Neuronal stem cell (in vitro differentiated cells): ENCODE measurements around the gene GTF3C1.

ENCODE experiments used
- DNase-seq: peaks from one replicate; pipeline ENCODE4 v3.0.0-alpha.2; 2013; ENCODE audit warnings: low spot score
- H2AFZ ChIP-seq: one replicate; pipeline ENCODE4 v1.6.1; 2013; ENCODE audit warnings: mild to moderate bottlenecking, low read length, inconsistent platforms
- H2AK5ac ChIP-seq: 2 replicates; pipeline ENCODE4 v1.6.1; 2013; ENCODE audit warnings: low read depth, mild to moderate bottlenecking, inconsistent platforms, low read length, moderate library complexity, mixed read lengths
- H2BK120ac ChIP-seq: 2 replicates; pipeline ENCODE4 v1.6.1; 2013; ENCODE audit warnings: low read depth, mild to moderate bottlenecking, inconsistent platforms, low read length, moderate library complexity, mixed read lengths
- H2BK12ac ChIP-seq: one replicate; pipeline ENCODE4 v1.6.1; 2013; ENCODE audit warnings: low read length, inconsistent platforms
- H2BK15ac ChIP-seq: 2 replicates; pipeline ENCODE4 v1.6.1; 2013; ENCODE audit warnings: mild to moderate bottlenecking, low read length, inconsistent platforms, mixed read lengths
- H2BK5ac ChIP-seq: one replicate; pipeline ENCODE4 v1.6.1; 2013; ENCODE audit warnings: inconsistent platforms, mild to moderate bottlenecking, low read length, moderate library complexity
- H3K14ac ChIP-seq: one replicate; pipeline ENCODE4 v1.6.1; 2013; ENCODE audit warnings: low read length, inconsistent platforms
- H3K18ac ChIP-seq: 2 replicates; pipeline ENCODE4 v1.6.1; 2013; ENCODE audit warnings: low read length, inconsistent platforms
- H3K23ac ChIP-seq: 2 replicates; pipeline ENCODE4 v1.6.1; 2013; ENCODE audit warnings: low read depth, mild to moderate bottlenecking, mixed read lengths, low read length, inconsistent platforms; ENCODE audit not compliant: poor library complexity
- H3K27ac ChIP-seq: replicated peaks from 3 replicates; pipeline ENCODE4 v1.5.1; 2013; ENCODE audit warnings: low read length, inconsistent platforms
- H3K27me3 ChIP-seq, 3 experiments: 2 replicates each; pipeline ENCODE4 v1.6.1; 2013; ENCODE audit warnings: low read length in 3 of 3, mild to moderate bottlenecking in 2 of 3, inconsistent platforms in 1 of 3, low read depth in 1 of 3, mixed read lengths in 1 of 3, moderate library complexity in 1 of 3; ENCODE audit not compliant: control insufficient read depth in 3 of 3, insufficient read depth in 3 of 3
- H3K36me3 ChIP-seq, 2 donors: replicated peaks in 1 of 2; 2 replicates each; pipeline ENCODE4 v1.6.1; 2013; ENCODE audit warnings: low read length in 2 of 2; ENCODE audit not compliant: control insufficient read depth in 2 of 2, insufficient read depth in 2 of 2
- H3K4ac ChIP-seq: 2 replicates; pipeline ENCODE4 v1.6.1; 2013; ENCODE audit warnings: inconsistent platforms, mild to moderate bottlenecking, low read length, moderate library complexity
- H3K4me1 ChIP-seq, 2 donors: 1 replicate in 1 of 2; 2 replicates in 1 of 2; pipeline ENCODE4 v1.6.1; 2013; ENCODE audit warnings: low read length in 2 of 2, low read depth in 1 of 2; ENCODE audit not compliant: control insufficient read depth in 2 of 2, insufficient read depth in 1 of 2
- H3K4me2 ChIP-seq: one replicate; pipeline ENCODE4 v1.6.1; 2013; ENCODE audit warnings: mild to moderate bottlenecking, low read length, inconsistent platforms; ENCODE audit not compliant: insufficient read depth, poor library complexity, severe bottlenecking
- H3K4me3 ChIP-seq, 2 donors: 2 replicates each; pipeline ENCODE4 v1.5.1; 2013; ENCODE audit warnings: low read length in 2 of 2, mild to moderate bottlenecking in 2 of 2, inconsistent platforms in 1 of 2, moderate library complexity in 1 of 2
- H3K79me1 ChIP-seq: one replicate; pipeline ENCODE4 v1.6.1; 2013; ENCODE audit warnings: low read depth, mild to moderate bottlenecking, inconsistent platforms, low read length, moderate library complexity
- H3K9ac ChIP-seq: one replicate; pipeline ENCODE4 v1.6.1; 2013; ENCODE audit warnings: mild to moderate bottlenecking, low read depth, low read length, inconsistent platforms; ENCODE audit not compliant: poor library complexity
- H3K9me3 ChIP-seq, 2 donors: replicated peaks in 1 of 2; 2 replicates each; pipeline versions ENCODE3 to v1.6.1; 2013; ENCODE audit warnings: low read length in 2 of 2, mild to moderate bottlenecking in 2 of 2, inconsistent platforms in 1 of 2, low read depth in 1 of 2, mixed read lengths in 1 of 2, moderate library complexity in 1 of 2; ENCODE audit not compliant: control insufficient read depth in 2 of 2, insufficient read depth in 1 of 2
- H4K8ac ChIP-seq: one replicate; pipeline ENCODE4 v1.6.1; 2013; ENCODE audit warnings: low read depth, mild to moderate bottlenecking, inconsistent platforms, low read length, moderate library complexity
- H4K91ac ChIP-seq: one replicate; pipeline ENCODE4 v1.6.1; 2013; ENCODE audit warnings: low read length, low read depth, mild to moderate bottlenecking, inconsistent platforms; ENCODE audit not compliant: poor library complexity
- WGBS, 2 donors: extraction: QIAGEN DNeasy Blood & Tissue Kit; methylation state at CpG; one replicate each; pipeline ENCODE4 v1.1.7; 2013; ENCODE audit warnings: missing lambda C conversion rate in 2 of 2, mixed read lengths in 1 of 2; ENCODE audit not compliant: insufficient read length in 2 of 2, insufficient replicate concordance in 1 of 2; ENCODE audit errors: extremely low coverage in 2 of 2; 5-methylcytosine and 5-hydroxymethylcytosine counted together

GTF3C1 gene

GRCh38 chr16:27428026-27428785 lies 121.5 kb downstream of the GTF3C1 start:
- H3K14ac ChIP-seq, result no peak overlapping the region
- H4K91ac ChIP-seq, result no peak overlapping the region
- H3K4me2 ChIP-seq, result no peak overlapping the region
- H3K79me1 ChIP-seq, result no peaks in the 10 kb centered on the region
- no peak for DNase-seq
- no peaks in the 10 kb centered on the region for H3K4me1 ChIP-seq
- no peaks in the 10 kb centered on the region for H3K27me3 ChIP-seq
- H3K27ac ChIP-seq, result no peak overlapping the region
- H3K4me3 ChIP-seq, result no peak overlapping the region
- H3K23ac ChIP-seq, result no peak overlapping the region
- no peak overlapping the region for H3K9ac ChIP-seq
- H2AK5ac ChIP-seq, result no peak overlapping the region
- no peak overlapping the region for H4K8ac ChIP-seq
- WGBS, 2 donors, result no CpG with 5 or more reads among the region's 4 CpGs
- H2BK15ac ChIP-seq, result no peak overlapping the region
- no peak overlapping the region for H2AFZ ChIP-seq
- H2BK120ac ChIP-seq, result no peak overlapping the region
- no peak overlapping the region for H3K4ac ChIP-seq
- no peaks in the 10 kb centered on the region for H3K36me3 ChIP-seq
- no peaks in the 10 kb centered on the region for H3K9me3 ChIP-seq
- H2BK5ac ChIP-seq, result no peak overlapping the region
- no peak overlapping the region for H3K18ac ChIP-seq
- H2BK12ac ChIP-seq, result no peak overlapping the region

- H3K27ac ChIP-seq, result no peak overlapping the region
- H3K18ac ChIP-seq, result no peak overlapping the region
- no peaks in the 10 kb centered on the region for H3K79me1 ChIP-seq
- peak overlapping the region in 1 of 2 donors; percentile 17 for H3K4me3 ChIP-seq
- H2BK120ac ChIP-seq, result no peak overlapping the region
- no peak overlapping the region for H2BK15ac ChIP-seq
- no peak overlapping the region for H4K8ac ChIP-seq
- no peak overlapping the region for H4K91ac ChIP-seq
- H3K23ac ChIP-seq, result no peak overlapping the region
- H3K9me3 ChIP-seq, result no peaks in the 10 kb centered on the region
- H3K4ac ChIP-seq, result no peak overlapping the region
- no peaks in the 10 kb centered on the region for H3K27me3 ChIP-seq
- H2BK12ac ChIP-seq, result no peak overlapping the region
- H2AK5ac ChIP-seq, result no peak overlapping the region
- no peaks in the 10 kb centered on the region for H3K4me1 ChIP-seq
- H3K36me3 ChIP-seq, result no peaks in the 10 kb centered on the region
- no CpG with 5 or more reads among the region's 5 CpGs for WGBS, 2 donors
- DNase-seq, result no peak
- H2BK5ac ChIP-seq, result no peak overlapping the region
- H3K9ac ChIP-seq, result no peak overlapping the region
- H2AFZ ChIP-seq, result peak overlapping the region; percentile 20
- no peak overlapping the region for H3K4me2 ChIP-seq
- H3K14ac ChIP-seq, result no peak overlapping the region
Measured at GRCh38 chr16:27427538-27427937, 122.2 kb downstream of the GTF3C1 start.

GRCh38 chr16:27426423-27427408 lies 123.0 kb downstream of the GTF3C1 start:
- Histone ChIP-seq H4K91ac (no peak overlapping the region), H3K4me1 (no peaks in the 10 kb centered on the region), H3K36me3 (no peaks in the 10 kb centered on the region), H2AK5ac (no peak overlapping the region), H3K9me3 (peaks cover 0 to 2% of the 10 kb centered on the region in 2 donors), H3K18ac (no peak overlapping the region), H2BK120ac (no peak overlapping the region), H2BK12ac (no peak overlapping the region), H3K4ac (no peak overlapping the region), H3K79me1 (no peaks in the 10 kb centered on the region), H4K8ac (no peak overlapping the region), H3K23ac (no peak overlapping the region), H3K27ac (no peak overlapping the region), H2BK15ac (no peak overlapping the region), H3K9ac (no peak overlapping the region), H3K4me2 (no peak overlapping the region), H3K14ac (no peak overlapping the region), H3K4me3 (peak overlapping the region in 1 of 2 donors; percentile 17), H2BK5ac (no peak overlapping the region), H3K27me3 (no peaks in the 10 kb centered on the region), H2AFZ (peak overlapping the region; percentile 20)
- no CpG with 5 or more reads among the region's 7 CpGs for WGBS, 2 donors
- no peak for DNase-seq

- no CpG with 5 or more reads among the region's 1 CpG for WGBS, 2 donors
- no peak overlapping the region for H2AK5ac ChIP-seq
Measured at GRCh38 chr16:27425961-27426360, 123.8 kb downstream of the GTF3C1 start.

More at GRCh38 chr16:27425961-27426360, 123.8 kb downstream of the GTF3C1 start:
- Histone ChIP-seq H2BK5ac (no peak overlapping the region), H3K4ac (no peak overlapping the region), H3K23ac (no peak overlapping the region), H2AFZ (no peak overlapping the region), H2BK120ac (no peak overlapping the region), H3K18ac (no peak overlapping the region), H3K4me2 (no peak overlapping the region), H4K8ac (no peak overlapping the region), H2BK12ac (no peak overlapping the region), H3K4me3 (no peak overlapping the region), H3K9ac (no peak overlapping the region), H3K14ac (no peak overlapping the region), H3K79me1 (no peaks in the 10 kb centered on the region), H3K9me3 (peaks cover 0 to 4% of the 10 kb centered on the region in 2 donors), H3K27me3 (no peaks in the 10 kb centered on the region), H3K36me3 (no peaks in the 10 kb centered on the region), H2BK15ac (no peak overlapping the region), H4K91ac (no peak overlapping the region), H3K4me1 (no peaks in the 10 kb centered on the region), H3K27ac (no peak overlapping the region)
- no peak for DNase-seq
